Fibroblast of pulmonary artery (primary cell): Measurements from ENCODE around the gene IL37.
A peak's percentile ranks its signal among the peaks of the same experiment; 100 is the strongest.

Experiments used
- DNase-seq: peaks from one replicate; pipeline ENCODE4 v3.0.0-alpha.2; 2010; ENCODE audit warnings: low read depth
- H3K4me3 ChIP-seq: replicated peaks from 2 replicates; pipeline ENCODE4 v1.5.1; 2011; ENCODE audit warnings: low read depth, mild to moderate bottlenecking, control low read depth, low read length, moderate library complexity
- TF ChIP-seq, protein P1 (sequence below): IDR thresholded peaks from 2 replicates; pipeline ENCODE4 v1.5.1; 2011; ENCODE audit warnings: mild to moderate bottlenecking, control low read depth, low read length, inconsistent platforms; ENCODE audit errors: missing control alignments

Gene IL37, protein sequence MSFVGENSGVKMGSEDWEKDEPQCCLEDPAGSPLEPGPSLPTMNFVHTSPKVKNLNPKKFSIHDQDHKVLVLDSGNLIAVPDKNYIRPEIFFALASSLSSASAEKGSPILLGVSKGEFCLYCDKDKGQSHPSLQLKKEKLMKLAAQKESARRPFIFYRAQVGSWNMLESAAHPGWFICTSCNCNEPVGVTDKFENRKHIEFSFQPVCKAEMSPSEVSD

DNA sequence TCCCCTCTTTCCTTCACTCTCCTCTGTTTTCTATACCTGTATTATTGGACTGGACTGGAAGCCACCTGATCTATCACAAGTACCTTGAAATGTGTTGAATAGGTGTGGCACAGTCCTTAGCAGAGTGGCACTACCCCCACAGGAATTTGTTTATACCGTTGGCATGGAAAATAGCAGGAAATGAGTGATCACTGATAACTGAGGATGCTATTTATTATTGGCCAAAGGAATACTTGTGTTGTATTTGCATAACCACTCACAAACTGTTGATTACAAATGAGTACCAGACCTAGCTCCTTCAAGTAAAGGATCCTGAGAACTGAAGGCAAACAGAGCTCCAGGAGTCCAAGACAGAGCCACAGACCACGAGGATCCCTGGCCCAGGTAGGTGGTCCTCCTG is at the start of gene IL37:
Gene IL37 (plus strand): TSS at position 301 of the 400 bp plus-strand sequence. CDS start 1,848 bp downstream, outside the sequence.
- no peak for DNase-seq
- TF ChIP-seq, protein P1, sequence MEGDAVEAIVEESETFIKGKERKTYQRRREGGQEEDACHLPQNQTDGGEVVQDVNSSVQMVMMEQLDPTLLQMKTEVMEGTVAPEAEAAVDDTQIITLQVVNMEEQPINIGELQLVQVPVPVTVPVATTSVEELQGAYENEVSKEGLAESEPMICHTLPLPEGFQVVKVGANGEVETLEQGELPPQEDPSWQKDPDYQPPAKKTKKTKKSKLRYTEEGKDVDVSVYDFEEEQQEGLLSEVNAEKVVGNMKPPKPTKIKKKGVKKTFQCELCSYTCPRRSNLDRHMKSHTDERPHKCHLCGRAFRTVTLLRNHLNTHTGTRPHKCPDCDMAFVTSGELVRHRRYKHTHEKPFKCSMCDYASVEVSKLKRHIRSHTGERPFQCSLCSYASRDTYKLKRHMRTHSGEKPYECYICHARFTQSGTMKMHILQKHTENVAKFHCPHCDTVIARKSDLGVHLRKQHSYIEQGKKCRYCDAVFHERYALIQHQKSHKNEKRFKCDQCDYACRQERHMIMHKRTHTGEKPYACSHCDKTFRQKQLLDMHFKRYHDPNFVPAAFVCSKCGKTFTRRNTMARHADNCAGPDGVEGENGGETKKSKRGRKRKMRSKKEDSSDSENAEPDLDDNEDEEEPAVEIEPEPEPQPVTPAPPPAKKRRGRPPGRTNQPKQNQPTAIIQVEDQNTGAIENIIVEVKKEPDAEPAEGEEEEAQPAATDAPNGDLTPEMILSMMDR = no peak

DNA sequence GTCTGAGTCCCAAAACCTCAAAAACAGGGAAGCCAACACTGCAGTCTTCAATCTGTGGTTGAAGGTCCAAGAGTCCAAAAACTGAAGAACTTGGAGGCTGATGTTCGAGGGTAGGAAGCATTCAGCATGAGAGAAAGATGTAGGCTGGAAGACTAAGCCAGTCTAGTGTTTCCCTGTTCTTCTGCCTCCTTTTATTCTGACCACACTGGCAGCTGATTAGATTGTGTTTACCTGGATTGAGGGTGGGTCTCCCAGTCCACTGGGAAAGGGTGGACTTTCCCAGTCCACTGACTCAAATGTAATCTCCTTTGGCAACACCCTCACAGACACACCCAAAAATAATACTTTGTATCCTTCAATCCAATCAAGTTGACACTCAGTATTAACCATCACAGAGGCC is 46.9 kb upstream of the IL37 start:
- TF ChIP-seq, protein P1 = no peak
- H3K4me3 ChIP-seq = no peak overlapping the region
- DNase-seq = no peak

More for the DNA sequence above, at the start of gene IL37:
- no peak within 1 kb of the TSS for H3K4me3 ChIP-seq

DNA sequence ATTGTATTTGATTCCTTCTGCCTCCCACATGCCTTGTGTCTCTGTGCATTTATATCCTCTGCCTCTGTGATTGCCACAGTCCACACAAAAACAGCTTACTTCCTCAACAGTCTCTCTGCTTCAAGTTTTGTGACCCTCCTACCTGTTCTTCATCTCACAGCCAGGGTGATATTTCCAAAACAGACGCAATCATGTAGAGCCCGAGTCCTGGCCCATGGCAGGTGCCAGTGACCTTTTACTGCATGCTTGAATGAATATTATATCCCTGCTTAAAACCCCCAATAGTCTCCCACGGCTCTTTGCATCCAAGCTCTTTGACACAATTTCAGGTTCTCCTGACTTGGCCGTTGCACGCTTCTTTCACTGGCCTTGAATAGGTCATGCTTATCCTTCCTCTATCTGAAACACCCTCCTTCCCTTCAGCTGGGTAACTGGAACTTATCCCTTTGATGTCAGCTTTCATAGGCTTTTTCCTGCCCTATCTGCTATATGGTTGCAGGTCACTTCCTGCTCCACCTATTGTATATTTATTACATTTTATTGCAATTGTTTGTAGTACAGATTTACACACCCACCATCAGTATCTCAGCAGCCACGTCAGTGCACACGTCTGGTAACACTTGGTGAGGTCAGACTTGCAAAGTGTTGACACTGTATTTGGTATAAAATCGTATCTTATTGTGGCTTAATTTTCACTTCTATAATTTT is 44.7 kb upstream of the IL37 start:
- TF ChIP-seq, protein P1 = no peak

DNA sequence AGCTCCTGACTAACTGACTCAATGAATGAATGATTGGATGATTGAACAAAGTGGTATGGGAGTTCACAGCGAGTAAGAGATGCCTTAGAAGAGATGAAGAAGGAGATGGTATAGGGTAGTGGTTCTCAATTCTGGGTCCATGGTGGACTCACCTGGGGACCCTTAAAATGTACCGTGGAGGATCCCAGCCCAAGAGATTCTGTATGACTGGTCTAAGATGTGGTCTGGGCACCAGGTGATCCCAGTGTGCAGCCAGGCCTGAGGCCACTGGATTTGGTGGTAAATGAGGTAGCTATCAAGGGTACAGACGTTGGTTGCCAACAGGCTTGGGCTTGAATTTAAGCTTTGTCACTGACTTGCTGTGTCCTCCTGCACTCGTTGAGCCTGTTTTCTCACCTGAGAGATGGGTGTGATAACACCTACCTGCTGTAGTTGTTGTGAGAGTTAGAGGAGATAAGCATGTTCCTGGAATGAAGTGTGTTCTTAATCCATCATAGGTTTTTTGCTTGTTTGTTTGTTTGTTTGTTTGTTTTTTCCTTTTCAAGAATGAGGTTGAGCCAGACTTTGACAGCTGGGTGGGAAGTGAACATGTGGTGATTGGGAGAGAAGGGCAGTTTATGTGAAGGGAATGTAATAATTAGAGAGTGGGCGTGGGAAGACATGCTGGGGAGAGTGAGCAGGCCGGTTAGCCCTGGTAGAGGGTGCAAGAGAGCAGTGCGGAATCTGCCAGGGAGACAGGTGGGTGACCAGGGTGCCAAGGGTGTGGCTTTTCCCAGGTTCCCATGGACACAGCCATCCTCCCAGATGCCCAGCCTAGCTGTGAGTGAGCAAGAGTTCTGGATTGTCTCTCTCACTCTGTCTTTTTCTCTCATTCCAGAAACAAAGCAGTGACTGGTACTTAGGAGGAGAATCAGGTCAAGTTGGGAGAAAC is 43.0 kb upstream of the IL37 start:
- H3K4me3 ChIP-seq = no peak overlapping the region

More for the DNA sequence above, 44.7 kb upstream of the IL37 start:
- no peak overlapping the region for H3K4me3 ChIP-seq
- DNase-seq = no peak

DNA sequence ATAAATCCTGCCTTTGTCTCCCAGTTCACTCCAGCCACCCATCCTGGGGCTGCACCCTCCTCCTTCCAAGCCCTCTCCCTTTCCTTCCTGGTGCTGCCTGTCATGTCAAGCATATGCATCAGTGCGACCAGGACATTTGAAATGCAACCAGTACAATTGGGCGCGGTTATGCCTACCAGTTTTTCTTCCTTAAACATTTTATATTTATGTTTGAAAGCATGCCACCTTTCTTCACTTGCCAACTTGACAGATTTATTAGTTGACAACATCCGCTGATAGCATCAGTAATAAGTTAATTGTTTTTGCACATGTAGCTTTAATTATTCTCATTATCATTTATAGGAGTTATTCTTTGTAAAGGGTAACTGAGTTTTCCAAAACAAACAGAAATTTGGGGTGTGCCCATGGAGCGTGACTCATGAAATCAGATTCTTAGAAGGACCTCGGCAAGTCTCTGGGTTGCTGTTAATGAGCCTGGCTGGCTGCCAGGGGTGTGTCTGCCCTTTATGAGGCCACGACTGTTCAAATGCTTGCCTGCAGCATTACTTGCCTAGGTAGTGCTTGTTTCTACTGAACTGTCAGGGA is 41.6 kb upstream of the IL37 start:
- TF ChIP-seq, protein P1 = no peak
- no peak overlapping the region for H3K4me3 ChIP-seq
- DNase-seq = peak; percentile 54

More for the DNA sequence above, 43.0 kb upstream of the IL37 start:
- TF ChIP-seq, protein P1 = no peak
- no peak for DNase-seq
